Mononuclear cell (primary cell): Measurements from ENCODE around the gene KCNQ1. TPM values are rescaled to one million over a fixed set of nuclear protein-coding genes. Genes with fewer than 3 reads are reported as not detected.

ENCODE experiments used
- H3K27me3 ChIP-seq: 2 replicates; pipeline ENCODE4 v1.6.0; 2011; ENCODE audit warnings: low read length, control low read depth; ENCODE audit not compliant: insufficient read depth
- H3K4me1 ChIP-seq: 2 replicates; pipeline ENCODE4 v1.5.1; 2011; ENCODE audit warnings: mild to moderate bottlenecking, low read length, control low read depth; ENCODE audit not compliant: insufficient read depth
- H3K4me3 ChIP-seq: 2 replicates; pipeline ENCODE4 v1.5.1; 2011; ENCODE audit warnings: mild to moderate bottlenecking, low read length, moderate library complexity
- H3K9me3 ChIP-seq: 2 replicates; pipeline ENCODE4 v1.5.1; 2011; ENCODE audit warnings: low read depth, mild to moderate bottlenecking, control low read depth, low read length
- total RNA-seq: library from RNA; depleted of rRNA; stranded (reverse); fragments of >200 nt; gene quantifications from one replicate; pipeline ENCODE4 v1.2.3, GENCODE V29; 2012

The KCNQ1 gene
- total RNA-seq, 1 donor, result 12.7 TPM

DNA sequence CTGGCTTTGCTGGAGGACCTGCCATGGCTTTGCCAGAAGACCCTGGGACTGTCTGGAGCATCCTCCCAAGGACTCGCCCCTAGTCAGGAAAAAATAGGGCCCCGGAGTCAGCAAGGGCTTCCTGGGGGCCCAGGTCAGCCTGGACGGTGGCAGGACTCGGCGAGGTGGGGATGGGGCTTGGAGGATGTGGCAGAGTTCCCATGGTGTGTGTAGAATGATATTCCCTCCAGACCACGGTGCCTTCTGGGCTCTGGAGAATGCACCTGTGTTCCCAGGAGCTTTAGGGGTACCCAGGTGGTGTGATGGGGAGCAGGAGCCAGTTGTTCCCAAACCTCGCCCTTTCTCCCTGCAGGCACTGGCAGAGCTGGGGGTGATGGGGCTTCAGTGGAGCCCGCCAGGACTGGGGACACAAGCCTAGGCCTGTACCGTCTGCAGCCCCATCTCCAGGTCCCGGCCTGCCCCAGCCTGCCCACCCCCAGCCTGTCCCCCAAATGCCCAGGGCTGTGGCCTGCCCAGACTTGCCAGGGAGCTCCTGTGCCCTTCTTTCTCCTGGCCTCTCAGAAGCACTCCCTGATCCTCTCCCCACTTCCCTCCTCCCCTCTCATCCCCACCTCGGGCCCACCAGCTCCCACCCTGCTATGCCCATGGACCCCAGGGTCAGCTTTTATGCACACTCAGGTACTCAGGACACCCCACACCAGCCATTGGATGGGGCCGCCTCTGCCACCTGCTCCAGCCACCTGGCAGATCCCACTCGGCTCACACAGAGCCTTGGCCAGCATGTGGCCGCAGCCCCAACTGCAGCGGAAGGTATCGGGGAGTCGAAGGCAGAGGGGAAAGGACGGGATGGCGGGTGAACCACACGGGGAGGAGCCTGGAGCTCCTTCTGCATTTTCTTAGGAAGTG is 358.6 kb downstream of the KCNQ1 start:
- Histone ChIP-seq H3K9me3 (no peaks in the 10 kb centered on the region), H3K4me1 (no peaks in the 10 kb centered on the region), H3K27me3 (no peaks in the 10 kb centered on the region), H3K4me3 (no peak overlapping the region)

DNA sequence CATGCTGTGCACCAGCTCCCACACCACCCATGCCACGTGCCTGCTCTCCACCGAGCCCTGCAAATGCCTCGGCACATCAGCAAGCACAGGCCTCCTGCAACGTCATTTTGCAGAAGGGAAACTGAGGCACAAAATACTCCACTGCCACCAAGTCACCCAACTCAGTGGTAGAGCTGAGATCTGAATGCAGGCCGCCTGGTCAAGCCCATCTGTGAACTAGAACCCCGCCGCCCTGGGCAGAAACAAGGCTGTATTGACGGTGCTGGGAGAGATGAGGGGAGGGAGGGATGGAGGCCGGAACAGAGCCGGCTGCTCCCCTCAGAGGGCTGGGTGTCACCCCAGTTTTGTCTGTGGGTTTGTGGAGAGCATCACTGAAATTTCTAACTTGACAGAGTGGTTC is 359.4 kb downstream of the KCNQ1 start:
- Histone ChIP-seq H3K27me3 (no peaks in the 10 kb centered on the region), H3K4me1 (no peaks in the 10 kb centered on the region), H3K4me3 (no peak overlapping the region), H3K9me3 (no peaks in the 10 kb centered on the region)

DNA sequence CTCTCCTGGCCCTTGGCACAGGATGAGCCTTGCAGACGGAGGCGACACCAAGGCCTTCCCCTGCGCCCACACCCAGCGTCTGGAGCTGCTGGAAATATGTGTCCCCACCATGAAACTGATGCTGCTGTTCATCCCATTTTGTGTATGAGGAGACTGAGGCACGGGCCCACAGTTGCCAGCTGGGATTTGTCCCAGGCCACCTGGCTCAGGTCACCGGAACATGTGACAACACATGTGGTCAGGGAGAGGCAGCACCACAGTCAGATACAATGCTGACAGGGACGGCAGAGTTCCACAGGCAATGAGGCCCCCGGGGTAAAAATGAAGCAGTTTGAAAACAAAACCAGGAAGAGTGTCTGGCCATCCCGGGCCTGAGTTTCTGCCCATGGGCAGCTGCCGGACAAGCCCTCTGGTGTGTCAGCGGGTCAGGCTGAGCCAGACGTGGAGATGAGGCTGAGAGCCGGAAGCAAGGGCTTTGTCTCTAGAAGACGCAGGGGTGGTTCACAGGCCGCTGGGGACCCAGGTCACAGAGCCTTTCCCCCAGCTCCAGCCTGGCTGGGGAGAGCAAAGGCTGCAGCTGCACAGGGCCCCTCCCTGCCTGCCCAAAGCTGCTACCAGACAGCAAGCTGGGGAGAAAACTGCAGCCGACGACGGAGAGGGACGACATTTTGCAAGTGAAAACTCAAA is 360.0 kb downstream of the KCNQ1 start:
- H3K4me1 ChIP-seq, result no peaks in the 10 kb centered on the region
- no peaks in the 10 kb centered on the region for H3K9me3 ChIP-seq
- no peaks in the 10 kb centered on the region for H3K27me3 ChIP-seq
- no peak overlapping the region for H3K4me3 ChIP-seq

DNA sequence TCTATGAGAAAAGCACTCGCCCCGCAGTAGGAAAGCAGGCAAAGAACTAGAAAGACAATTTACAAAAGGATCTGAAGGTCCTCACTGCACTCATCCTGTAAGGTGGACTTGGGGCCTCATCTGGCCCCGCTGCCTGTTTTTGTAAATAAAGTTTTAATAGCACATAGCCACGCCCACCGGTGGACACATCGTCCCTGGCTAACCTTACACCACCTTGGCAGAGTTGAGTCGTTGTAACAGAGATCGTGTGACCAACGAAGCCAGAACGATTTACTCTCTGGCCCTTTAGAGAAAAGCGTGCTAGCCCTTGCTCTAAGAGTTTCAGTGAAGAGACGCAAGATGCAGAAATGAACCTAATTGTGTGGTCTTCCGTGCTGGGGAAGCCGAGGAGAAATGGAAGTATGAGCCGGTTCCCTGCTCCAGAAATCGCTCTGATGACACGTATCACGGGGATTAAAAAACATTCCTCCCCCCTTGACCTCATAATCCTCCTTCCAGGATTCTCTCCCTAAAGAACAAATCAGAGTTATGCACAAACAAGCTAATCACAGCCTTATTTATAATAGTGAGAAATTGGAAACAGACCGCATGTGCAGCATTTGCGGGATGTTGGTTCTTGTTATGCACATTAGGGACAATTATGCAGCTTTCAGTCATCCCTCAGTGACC is 360.7 kb downstream of the KCNQ1 start:
- H3K4me1 ChIP-seq, result no peaks in the 10 kb centered on the region
- H3K9me3 ChIP-seq, result no peaks in the 10 kb centered on the region
- H3K27me3 ChIP-seq, result no peaks in the 10 kb centered on the region
- no peak overlapping the region for H3K4me3 ChIP-seq

DNA sequence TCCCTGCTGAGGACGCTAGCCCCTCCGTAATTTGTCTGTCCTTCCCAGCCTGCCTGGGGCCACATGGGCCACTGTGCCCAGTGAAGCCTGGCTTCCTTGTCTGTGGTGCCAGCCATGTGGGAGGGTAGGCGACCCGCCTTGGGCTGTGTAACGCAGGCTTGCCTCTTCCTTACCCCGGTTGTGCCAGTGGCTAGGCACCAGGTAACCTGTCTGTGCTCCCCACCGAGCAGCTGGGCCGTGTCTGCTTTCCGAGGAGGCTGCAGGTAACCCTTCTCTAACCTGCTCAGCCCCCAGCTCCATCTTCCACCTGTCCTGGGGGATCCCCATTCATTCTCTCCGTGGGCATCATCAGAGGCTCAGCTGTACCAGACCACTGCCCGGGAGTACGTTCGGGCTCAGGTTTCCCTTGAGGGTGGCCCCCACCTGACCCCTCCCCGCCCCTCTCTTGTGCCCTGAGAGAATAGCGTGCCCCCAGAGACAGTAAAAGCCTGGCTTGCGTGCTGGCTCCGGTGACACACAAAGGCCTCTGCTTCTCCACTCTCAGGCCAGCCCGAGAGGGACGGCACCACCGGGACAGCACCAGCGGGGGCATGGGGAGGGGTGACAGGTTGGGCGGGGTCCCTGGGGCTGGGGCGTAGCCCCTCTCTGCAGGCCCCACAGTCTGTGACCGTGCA is 361.7 kb downstream of the KCNQ1 start:
- H3K27me3 ChIP-seq, result no peaks in the 10 kb centered on the region

DNA sequence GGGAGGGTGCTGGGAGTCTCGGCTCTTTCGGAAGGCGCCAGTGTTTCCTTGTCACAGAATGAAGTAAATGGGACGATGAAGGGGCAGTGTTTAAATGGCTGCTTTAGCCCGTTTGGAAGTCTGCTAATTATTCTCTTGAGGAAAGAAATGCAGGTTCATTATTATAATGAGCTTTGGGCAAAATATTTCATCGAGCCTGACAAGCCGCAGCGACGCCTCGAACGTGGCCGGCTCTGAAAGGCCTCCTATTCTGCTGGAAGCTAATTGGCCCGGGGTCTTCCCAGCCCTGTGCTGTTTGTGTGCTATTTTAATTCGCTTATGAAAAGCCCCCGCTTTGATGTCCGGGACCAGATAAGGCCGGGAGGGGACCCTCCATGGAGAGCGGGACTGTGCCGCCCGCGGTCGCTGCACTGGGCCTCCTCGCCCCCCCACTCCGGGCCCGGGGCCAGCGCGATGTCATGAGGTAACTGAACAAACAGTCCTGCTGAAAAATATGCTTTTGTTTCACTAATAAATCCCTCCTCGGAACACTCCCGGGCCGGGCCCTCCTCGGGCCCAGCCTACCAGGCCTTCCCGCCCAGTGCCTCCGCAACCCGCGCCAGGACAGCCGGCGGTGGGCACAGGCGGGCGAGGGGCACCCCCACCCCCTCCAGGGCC is 362.3 kb downstream of the KCNQ1 start:
- Histone ChIP-seq H3K27me3 (no peaks in the 10 kb centered on the region), H3K4me1 (peaks cover 12% of the 10 kb centered on the region), H3K4me3 (no peak overlapping the region), H3K9me3 (no peaks in the 10 kb centered on the region)

More for the DNA sequence above, 361.7 kb downstream of the KCNQ1 start:
- no peak overlapping the region for H3K4me3 ChIP-seq
- H3K4me1 ChIP-seq, result peaks cover 5% of the 10 kb centered on the region
- no peaks in the 10 kb centered on the region for H3K9me3 ChIP-seq

DNA sequence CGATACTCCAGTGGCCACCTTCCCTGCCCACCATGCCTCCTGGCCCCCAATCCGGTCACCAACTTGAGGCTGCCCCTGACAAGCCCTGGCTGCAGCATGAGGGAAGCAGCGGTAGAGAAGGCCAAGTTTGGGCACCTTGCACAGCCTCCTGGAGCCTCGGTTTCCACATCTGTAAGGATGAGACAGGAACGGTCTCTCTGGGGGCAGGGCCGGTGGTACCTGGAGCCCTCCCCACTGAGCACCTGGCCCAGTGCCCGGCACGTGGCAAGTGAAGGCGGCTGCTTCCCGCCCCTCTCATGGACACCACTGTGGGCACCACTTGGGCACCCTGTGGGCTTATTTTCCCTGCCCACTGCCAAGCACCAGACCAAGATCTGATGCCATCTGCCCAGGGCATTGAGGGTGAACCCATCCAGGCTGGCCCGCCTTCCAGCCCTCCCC is 363.0 kb downstream of the KCNQ1 start:
- Histone ChIP-seq H3K4me3 (no peak overlapping the region), H3K4me1 (peaks cover 18% of the 10 kb centered on the region), H3K27me3 (no peaks in the 10 kb centered on the region), H3K9me3 (no peaks in the 10 kb centered on the region)

DNA sequence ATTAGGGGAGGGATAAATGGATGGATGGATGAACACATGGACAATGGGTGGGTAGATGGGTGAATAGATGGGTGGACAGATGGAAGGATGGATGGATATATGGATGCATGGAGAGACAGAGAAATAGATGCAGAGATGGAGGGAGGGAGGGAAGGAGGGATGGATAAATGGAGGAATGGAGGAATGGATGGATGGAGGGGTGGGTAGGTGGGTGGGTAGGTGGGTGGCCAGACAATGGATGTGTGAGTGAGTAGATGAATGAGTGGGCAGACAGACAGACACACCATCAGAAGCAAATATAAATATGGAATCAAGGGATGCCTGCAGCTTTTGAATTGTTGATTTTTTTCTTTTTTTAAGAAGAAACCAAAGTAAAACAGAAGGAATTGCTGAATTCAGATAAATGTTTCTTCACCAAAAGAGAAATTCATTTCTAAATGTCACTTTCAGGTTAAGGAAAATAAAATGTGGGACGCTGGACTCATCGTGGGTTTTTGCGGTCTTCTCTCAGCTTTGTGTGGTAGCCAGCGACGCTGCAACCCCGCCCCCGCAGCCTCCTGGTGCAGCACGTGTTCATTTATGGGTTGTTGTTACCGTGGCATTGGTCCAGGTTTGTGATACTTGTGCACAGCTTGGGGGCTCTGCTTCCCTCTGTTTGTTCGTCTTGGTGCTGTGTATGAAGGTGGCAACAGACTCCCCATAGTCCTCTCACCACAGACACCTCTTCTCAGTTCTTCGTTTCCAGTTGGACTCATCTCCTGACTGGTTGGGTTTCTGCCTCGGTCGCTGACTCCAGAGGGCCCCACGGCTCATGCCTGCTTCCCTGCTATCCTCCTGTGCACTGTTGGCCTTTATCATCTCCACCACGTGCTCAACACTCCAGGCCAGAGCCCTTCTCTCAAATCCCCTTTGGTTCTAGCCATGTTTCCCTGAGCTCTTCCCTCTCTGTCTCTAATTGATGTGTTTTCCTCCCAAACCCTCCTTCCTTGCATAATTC is 364.3 kb downstream of the KCNQ1 start:
- Histone ChIP-seq H3K4me1 (peaks cover 25% of the 10 kb centered on the region), H3K9me3 (no peaks in the 10 kb centered on the region), H3K27me3 (no peaks in the 10 kb centered on the region), H3K4me3 (no peak overlapping the region)

DNA sequence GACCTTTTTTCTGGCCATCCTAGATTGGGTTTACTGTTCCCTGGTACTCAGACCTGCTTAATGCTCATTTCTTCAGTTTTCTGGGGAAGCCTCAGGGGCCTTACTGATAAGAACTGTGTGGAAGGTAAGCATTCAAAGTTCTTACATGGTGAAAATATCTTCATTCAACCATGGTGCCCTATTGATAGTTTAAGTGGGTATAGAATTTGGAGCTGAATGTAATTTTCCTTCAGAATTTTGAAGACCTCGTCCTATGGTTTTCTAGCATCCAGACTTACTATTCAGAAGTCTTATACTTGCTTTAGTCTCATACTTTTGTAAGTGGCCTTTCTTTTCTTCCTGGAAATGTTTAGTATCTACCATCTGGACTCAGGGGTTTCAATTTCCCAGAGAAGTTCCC is 365.0 kb downstream of the KCNQ1 start:
- Histone ChIP-seq H3K4me1 (peaks cover 25% of the 10 kb centered on the region), H3K4me3 (no peak overlapping the region), H3K9me3 (no peaks in the 10 kb centered on the region), H3K27me3 (no peaks in the 10 kb centered on the region)

DNA sequence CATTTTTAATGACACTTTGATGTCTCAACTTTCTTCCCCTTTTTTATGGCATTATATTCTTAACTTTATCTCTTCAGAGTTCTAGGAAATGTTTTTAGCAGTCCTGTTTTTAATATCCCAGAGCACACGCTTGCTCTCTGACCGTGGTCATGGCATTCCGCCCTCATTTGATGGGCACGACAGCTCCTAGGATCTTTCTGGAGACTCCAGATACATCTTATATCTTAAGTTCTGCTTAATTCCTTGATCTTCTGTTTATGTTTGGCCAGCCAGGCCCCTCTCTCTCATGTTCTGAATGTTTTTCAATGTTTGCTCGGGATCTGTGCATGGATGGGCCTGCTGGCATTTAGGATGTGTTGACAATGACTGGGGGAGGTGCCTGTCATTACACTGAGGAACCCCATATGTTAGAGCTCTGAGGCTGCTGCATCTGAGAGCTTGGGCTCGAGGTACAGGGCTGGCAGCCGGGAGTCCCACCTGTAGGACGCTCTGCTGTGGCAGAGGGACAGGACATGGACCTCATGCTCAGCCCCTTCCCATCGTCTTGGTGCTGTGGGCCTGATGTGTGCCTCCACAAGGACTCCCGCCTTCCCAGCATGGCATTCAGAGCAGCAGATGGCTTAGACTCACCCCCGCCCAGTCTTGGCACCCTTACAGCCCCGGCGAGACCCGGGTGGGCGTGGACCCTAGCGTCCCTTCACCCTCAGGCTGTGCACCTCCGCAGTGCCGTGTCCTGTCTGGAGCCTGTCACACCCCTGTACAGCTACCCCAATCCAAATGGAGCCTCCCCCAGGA is 365.8 kb downstream of the KCNQ1 start:
- H3K9me3 ChIP-seq, result no peaks in the 10 kb centered on the region
- H3K4me1 ChIP-seq, result peaks cover 25% of the 10 kb centered on the region
- no peak overlapping the region for H3K4me3 ChIP-seq
- H3K27me3 ChIP-seq, result no peaks in the 10 kb centered on the region

DNA sequence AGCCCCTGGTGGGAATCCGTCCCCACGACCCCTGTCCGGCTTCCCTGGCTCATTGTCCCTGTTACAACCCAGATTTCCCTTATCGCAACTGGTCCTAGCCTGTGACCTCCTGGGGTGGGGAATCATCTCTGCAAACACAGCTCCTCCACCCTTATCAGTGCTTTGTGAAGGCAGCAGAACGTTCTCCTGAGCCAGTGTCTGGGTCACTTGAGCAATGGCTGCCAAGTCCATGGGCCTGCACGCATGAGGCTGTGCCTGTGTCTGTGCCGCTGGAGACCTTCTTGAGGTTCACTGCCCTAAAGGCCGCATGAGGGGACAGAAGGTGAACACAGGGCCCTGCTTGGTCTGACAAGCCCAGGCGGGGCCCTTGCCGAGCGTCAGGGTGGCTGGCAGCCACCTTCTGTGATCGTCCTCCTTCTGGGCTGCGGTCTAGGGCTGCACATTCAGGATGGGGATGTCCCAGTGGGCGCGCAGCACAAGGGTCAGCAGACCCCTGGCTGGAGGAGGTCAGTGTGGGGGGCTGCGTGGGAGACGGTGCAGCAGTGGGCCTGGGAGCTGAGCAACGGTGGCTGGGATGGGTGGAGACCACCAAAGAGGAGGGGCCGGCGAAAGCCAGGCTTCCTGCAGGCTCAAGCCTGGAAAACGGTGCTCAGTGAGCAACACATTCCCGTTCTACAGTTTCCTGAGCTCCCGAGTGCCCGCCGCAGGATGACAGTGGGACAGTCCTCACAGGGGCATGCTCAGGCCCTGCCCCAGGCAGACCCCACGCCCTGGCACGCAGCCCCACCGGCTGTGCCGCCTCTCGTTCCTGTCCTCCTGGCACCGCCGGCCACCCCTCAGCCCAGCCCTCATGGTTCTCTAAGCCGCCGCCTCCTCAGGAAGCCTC is 366.6 kb downstream of the KCNQ1 start:
- H3K4me1 ChIP-seq, result peaks cover 25% of the 10 kb centered on the region
- no peak overlapping the region for H3K4me3 ChIP-seq
- H3K27me3 ChIP-seq, result no peaks in the 10 kb centered on the region
- no peaks in the 10 kb centered on the region for H3K9me3 ChIP-seq

DNA sequence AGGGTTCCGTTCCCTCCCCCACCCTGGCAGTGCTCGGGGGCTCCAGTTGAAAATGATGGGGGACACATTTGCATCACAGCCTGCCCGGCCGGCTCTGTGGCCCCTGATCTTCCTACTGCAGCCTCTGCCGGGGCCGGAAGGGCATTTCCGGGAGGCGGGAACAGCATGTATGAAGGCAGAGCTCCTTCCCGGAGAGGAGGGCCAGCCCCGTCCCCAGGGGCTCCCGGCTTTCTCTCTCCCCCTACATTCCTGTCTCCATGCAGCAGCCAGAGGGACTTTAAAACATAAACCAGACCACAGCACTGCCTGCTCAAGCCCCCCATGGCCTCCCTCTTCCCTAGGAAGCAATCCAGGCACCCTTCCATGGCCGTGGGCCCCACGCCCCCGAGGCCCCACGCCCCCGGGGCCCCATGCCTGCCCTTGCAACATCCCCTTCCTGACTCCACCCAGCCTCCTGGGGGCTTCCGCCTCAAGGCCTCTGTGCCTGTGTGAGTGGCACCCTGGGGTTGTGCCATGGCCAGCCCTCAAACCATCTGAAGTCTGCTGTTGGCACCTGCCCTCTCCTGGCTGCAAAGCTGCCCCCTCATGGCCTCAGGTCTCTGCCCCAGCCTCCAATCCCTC is 367.7 kb downstream of the KCNQ1 start:
- Histone ChIP-seq H3K4me3 (no peak overlapping the region), H3K4me1 (peaks cover 25% of the 10 kb centered on the region), H3K9me3 (no peaks in the 10 kb centered on the region), H3K27me3 (no peaks in the 10 kb centered on the region)
